HG02870 (cell line): Measurements from ENCODE around the gene GPR171.
"Not testable (repeated sequence)": the region's sequence is repeated elsewhere in the genome, so short reads cannot be mapped to it uniquely, and the experiment has no call there.

Source experiments
- ATAC-seq: cut with Tn5 transposase; IDR thresholded peaks from one replicate; pipeline ENCODE4 v1.9.1; 2021; ENCODE audit warnings: mild to moderate bottlenecking, moderate library complexity; ENCODE audit not compliant: unreplicated experiment

GPR171 gene

DNA sequence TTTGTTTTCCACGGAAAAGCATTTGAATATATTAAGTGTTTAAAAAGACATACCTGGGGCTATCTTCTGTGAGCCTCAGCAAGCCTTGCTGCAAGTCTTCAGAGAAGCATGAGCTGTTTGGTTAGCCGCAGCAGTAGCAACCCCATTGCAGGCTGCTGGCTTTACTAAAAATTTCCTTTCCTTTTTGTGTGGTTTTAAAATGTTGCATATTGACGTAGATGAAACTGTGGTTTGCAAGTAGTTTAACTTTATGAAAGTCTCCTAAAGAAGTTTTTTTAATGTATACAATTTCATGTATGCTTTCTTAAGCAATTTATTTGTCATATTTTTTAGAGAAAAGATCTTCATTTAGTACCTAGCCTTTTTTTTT is at the start of gene GPR171:
Gene GPR171 (minus strand): TSS at position 166 of the 370 bp plus-strand sequence. CDS start 3,830 bp downstream, outside the sequence.
- ATAC-seq = peak; percentile 96

- ATAC-seq = no peak
Observed at GRCh38 chr3:151248772-151249337, 45.8 kb upstream of the GPR171 start.

DNA sequence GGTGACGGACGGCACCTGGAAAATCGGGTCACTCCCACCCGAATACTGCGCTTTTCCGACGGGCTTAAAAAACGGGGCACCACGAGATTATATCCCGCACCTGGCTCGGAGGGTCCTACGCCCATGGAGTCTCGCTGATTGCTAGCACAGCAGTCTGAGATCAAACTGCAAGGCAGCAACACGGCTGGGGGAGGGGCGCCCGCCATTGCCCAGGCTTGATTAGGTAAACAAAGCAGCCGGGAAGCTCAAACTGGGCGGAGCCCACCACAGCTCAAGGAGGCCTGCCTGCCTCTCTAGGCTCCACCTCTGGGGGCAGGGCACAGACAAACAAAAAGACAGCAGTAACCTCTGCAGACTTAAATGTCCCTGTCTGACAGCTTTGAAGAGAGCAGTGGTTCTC is 39.0 kb upstream of the GPR171 start:
- ATAC-seq = not testable (repeated sequence)

DNA sequence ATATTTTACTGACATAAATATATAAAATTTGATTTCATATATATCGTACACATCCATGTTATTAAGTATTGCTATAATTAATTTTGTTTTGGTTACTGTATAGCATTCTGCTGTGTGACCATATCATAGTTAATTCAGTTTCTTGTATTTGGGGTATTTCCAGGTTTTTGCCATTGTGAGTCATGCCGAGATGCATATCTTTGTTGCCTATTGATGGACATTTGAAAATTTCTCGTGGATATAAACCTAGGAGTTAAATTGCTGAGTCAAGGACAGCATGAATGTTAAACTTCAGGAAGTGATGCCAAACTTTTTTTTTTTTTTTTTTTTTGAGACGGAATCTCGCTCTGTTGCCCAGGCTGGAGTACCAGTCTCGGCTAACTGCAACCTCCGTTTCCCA is 33.7 kb upstream of the GPR171 start:
- ATAC-seq = no peak

DNA sequence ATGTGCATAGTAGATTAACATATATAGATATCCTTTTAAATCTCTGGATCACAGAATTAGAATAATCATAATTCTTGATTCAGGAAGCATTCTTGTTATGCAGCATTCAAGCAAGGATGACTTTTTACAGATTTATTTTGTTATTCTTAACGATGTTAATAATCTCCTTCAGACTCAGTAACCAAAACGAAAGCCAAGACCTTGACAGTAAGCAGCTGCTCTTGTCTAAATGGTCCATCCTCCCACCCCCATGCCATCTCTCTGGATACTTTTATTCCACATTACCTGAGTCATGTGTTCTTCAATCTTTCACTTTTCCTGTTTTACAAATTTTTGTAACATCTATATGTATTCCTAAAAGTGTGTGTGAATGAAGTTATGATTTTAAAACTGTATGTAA is 33.3 kb upstream of the GPR171 start:
- ATAC-seq = no peak

- no peak for ATAC-seq
Observed at GRCh38 chr3:151234825-151235224, 31.8 kb upstream of the GPR171 start.

GRCh38 chr3:151232991-151233390 is 30.0 kb upstream of the GPR171 start:
- ATAC-seq = no peak

- ATAC-seq = not testable (repeated sequence)
Observed at GRCh38 chr3:151232403-151232802, 29.4 kb upstream of the GPR171 start.

DNA sequence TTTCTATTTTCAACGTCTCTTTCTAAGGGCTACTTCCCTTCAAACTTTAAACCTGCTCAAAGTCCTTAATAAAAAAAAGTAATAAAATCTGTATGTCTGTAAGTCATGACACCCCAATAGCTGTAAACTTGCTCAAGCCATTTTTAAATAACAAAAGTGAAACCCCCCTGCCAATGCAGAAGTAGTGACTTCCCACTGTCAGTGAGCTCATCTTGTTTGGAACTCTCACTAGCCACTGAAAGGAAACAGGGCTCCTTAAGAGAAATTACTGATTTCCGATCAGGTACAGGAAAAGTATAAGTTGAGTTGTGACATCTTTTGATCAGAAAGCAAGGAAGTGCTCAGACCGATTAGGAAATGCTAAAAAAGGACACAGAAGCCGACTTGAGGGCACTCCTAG is 27.6 kb upstream of the GPR171 start:
- ATAC-seq = peak; percentile 38

- no peak for ATAC-seq
Observed at GRCh38 chr3:151228666-151229040, 25.6 kb upstream of the GPR171 start.

- ATAC-seq = peak; percentile 88
Observed at GRCh38 chr3:151227807-151228665, 25.0 kb upstream of the GPR171 start.

DNA sequence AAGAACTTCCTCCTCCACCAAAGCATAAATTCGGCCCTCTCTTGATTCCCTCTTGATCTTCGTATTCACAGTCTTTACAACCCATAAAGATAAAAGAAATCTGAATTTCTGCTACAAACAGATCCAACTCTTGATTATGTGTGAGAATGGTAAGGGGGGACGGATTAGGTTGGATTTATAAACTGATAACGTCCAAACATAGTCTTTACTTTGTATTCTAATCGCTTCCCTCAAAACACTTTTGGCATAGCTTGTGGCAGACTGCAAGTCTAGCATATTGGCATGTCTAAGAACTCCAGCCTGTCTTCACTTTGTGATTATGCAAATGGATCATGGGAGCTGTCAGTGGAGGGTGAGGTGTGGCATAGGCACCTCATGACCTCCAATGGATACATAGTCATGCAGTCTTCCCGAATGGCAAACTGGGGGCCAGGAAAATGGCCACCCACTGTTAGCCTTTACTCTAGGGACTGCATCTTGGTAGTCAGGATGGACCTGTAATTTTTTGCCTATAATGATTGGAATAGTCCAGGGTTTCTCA is 24.3 kb upstream of the GPR171 start:
- no peak for ATAC-seq

GRCh38 chr3:151226825-151227224 is 23.8 kb upstream of the GPR171 start:
- no peak for ATAC-seq

GRCh38 chr3:151226088-151226563 is 23.1 kb upstream of the GPR171 start:
- ATAC-seq = no peak

DNA sequence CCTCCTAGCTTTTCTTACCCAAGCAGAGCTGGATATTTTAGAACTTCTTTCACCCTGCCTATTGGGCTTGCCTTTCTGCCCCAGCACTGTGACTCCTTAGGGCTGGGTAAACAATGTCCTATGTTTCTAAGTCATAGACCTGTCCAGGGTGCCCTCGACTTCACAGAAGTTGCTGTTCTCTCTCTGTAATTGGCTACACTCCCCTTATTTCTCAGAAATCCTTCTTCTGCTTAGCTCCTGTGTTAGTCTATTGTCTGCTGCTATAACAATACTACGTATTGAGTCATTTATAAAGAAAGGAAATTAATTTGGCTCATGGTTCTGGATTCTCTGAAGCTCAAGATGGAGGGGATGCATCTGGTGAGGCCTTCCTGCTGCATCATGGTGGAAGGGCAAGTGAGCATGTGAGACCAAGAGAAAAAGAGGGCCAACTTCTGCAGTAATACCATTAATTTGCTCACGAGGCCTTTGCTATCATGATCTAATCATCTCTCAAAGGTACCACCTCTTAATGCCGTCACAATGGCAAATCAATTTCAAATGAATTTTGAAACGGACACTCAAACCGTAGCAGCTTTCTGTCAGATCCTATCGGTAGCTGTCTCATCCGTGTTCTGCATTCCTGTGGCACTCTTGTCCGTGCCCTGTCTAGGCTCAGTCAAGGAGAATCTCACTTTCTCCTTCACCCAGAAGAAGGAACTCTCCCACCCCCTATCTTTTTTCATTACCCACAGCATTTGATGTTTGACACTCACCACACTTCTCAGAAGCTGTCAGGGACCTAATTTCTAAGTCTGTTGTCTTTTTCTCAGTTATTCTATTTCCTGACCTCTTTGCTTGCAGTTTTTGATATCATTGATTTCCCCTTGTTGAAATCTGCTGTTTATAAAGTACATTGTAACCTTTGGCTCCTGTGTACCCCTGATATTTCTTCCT is 22.3 kb upstream of the GPR171 start:
- no peak for ATAC-seq

DNA sequence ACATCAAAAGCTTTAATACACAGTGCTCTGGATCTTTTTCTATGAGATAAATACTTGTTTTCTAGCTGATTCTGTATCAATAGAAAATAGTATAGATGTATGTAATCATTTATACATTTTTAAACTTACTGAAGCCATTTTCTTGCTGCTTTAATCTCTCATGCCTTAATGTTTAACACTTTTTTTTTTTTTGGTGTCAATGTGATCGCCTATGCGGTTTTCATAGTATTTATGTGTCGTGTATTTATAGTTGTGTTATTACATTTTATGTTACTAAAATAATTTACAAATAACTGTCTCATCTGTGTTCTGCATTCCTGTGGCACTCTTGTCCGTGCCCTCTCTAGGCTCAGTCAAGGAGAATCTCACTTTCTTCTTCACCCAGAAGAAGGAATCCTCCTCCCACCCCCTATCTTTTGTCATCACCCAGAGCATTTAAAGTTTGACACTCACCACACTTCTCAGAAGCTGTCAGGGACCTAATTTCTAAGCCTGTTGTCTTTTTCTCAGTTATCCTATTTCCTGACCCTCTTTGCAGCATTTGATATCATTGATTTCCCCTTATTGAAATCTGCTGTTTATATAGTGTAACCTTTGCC is 21.4 kb upstream of the GPR171 start:
- no peak for ATAC-seq

- ATAC-seq = no peak
Observed at GRCh38 chr3:151219056-151219455, 16.0 kb upstream of the GPR171 start.

- ATAC-seq = no peak
Observed at GRCh38 chr3:151218136-151218535, 15.1 kb upstream of the GPR171 start.

- ATAC-seq = no peak
Observed at GRCh38 chr3:151216641-151217607, 13.9 kb upstream of the GPR171 start.
